Breast epithelium (tissue), 3 donors: ENCODE measurements around the gene GHRL.

ENCODE experiments used
- CTCF ChIP-seq, 3 donors: fragments of 450-650 bp; IDR thresholded peaks; one replicate each; pipeline ENCODE4 v1.5.1; 2016 to 2017; ENCODE audit warnings: antibody characterized with exemption in 3 of 3, mild to moderate bottlenecking in 3 of 3, moderate library complexity in 3 of 3
- POLR2A ChIP-seq: fragments of 450-650 bp; IDR thresholded peaks from one replicate; pipeline ENCODE4 v1.6.1; 2016; ENCODE audit warnings: antibody characterized with exemption, mild to moderate bottlenecking, moderate library complexity
- POLR2AphosphoS5 ChIP-seq, 3 donors: sonication (generic); formaldehyde crosslinking; IDR thresholded peaks; one replicate each; pipeline ENCODE4 v1.6.1; 2017; ENCODE audit warnings: antibody characterized with exemption in 3 of 3

DNA sequence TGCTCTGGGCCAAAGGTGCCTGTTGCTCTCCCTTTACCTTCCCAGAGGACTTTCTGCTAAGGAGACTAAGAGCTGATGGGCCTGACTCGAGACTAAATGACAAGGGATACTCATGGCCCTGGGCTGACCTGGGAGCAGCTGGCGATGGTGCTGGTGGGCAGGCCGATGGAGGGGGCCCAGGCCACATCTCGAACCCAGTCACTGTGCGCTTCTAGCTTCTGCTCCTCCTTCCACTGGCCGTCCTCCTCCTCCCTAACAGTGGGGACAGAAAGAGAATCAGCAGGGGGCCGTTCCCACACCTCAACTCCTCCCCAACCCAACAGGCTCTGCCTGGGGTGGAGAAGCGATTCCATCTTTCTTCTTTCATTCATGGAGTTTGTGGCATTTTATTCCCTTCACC, 12.2 kb upstream of the GHRL start:
- no peak for TF ChIP-seq CTCF (IDR thresholded peaks at IDR 0.05)
- no peak for TF ChIP-seq POLR2AphosphoS5 (IDR thresholded peaks at IDR 0.05)
- no peak for TF ChIP-seq POLR2A
